GF-D8 (cell line): Measurements from ENCODE around the gene ANKMY1.
A peak's percentile ranks its signal among the peaks of the same experiment; 100 is the strongest.

Experiments used
- DNase-seq: peaks from one replicate; lab custom pipeline; 2025; lab: John Stamatoyannopoulos, UW

Gene ANKMY1

DNA sequence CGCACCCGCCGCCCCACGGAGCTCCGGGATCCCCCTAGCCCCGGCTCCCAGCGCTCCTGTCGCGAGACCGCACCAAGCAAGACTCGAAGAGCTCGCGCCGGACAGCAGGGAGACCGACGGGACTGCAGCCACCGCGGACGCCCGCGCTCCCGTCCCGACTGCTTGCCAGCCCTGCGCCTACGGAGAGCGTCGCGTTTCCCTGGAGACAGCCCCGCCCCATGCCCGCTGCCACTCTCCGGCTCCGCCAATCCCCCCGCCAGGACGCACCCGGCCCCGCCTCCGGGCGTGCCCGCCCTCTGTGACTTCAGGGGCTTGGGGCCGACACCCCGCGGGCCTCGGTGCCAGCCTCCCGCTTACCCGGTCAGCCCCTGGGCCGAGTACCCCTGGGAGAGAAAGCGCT, at the start of gene ANKMY1:
TSS of gene ANKMY1 (minus strand) at position 181 of the 400 bp plus-strand sequence. CDS start 653 bp downstream, outside the sequence.
- DNase-seq = no peak

DNA sequence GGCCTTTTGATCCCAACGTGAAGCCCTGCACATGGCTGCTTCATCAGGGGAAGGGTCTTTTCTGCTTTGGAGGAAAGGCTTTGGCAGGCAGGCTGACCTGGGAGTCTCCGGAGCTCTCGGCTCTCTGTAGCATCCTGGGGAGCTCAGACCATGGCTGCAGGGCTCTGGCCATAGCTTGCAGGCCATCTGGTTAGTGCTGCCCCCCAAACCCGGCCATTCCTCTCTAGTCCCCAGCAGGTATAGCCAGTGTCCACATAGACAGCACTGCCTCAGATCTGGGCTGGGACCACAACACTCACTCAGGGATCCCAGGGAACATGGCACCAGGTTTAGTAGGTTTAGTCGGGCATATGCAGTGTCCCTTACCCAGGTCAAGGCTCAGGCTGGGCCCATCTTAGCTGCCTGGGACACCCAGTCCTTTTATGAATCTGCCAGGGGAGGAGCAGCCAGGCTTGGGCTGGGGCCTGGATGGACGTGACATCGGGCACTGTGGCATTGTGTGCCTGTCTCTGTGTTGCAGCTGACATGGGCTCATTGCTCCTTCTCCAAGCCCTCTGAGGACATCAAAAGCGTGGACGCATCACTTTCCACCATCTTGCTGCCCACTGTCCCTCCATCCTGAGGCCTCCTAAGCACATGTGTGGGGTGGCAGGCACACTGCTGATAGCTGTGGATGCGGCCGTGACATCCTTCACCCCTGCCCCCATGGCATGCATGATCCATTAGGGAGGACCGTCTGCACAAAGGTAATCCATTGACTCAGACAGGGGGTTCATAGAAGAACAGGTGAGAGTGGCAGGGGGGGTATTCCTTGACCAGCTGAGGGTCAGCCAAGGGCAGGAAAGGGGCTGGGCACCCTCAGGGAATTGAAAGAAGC, 48.3 kb upstream of the ANKMY1 start:
- DNase-seq = no peak

DNA sequence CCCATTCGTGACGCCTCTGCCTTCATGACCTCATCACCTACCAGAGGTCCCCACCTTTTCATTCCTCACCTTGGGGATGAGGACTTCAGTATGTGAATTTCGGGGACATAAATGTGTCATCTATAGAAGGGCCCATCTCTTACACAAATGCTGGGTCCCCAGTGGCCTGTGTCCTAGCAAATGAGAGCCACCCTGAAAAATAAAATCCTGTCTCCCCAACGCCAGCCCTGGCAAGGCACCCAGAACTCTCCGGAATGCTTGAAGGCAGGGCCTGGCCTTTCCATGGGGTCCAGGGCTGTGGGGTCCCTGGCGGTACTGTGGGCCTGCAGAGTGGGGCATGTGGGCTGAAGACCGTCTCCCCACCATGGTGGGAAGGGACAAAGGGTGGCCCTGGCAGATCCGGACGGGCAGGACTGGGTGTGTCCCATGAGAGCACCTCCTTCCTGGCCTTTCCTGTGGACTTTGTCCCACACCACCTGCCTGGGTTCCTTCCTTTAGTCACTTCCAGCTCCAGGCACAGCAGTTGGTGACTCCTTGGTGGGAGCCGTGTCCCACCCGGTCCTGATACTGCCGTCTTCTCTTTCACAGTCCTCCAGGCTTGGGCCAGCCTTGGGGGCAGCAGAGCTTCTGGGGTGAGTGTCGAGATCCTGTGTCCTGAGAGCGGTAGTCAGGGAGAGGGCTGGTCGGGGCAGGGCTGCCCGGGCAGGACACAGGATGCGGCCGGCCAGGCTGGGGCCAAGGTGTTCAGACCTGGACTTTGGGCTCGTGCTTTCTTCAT, 47.3 kb upstream of the ANKMY1 start:
- no peak for DNase-seq

DNA sequence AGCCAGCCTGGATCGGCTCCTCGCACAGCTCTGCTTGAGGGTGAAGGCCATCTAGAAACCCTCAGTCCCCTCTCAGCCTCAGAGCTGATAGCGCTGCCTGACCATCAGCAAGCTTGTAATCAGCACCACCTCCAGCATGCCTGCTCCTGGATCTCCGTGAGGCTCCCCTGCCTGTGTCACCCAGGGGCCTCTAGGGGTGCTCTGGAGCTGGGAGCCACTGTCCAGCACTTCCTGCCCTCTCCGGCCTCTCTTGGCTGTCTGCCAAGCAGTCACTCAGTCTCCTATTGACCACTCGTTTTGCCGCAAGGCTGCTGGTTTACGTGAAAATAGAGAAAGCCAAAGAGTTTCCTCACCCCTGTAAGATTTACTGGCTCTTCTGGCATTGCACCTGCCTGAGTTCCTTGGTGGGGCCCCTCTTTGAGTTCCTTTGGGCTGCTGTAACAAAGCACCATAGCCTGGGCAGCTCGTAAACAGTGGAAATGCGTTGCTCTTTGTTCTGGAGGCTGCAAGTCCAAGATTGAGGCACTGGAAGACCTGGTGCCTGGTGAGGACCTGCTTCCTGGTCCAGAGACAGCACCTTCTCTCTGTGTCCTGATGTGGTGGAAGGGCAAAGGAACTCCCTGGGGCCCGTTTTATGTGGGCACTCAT, 46.6 kb upstream of the ANKMY1 start:
- peak; percentile 12 for DNase-seq

- no peak for DNase-seq
Measured at GRCh38 chr2:240603846-240604245, 46.1 kb upstream of the ANKMY1 start.

DNA sequence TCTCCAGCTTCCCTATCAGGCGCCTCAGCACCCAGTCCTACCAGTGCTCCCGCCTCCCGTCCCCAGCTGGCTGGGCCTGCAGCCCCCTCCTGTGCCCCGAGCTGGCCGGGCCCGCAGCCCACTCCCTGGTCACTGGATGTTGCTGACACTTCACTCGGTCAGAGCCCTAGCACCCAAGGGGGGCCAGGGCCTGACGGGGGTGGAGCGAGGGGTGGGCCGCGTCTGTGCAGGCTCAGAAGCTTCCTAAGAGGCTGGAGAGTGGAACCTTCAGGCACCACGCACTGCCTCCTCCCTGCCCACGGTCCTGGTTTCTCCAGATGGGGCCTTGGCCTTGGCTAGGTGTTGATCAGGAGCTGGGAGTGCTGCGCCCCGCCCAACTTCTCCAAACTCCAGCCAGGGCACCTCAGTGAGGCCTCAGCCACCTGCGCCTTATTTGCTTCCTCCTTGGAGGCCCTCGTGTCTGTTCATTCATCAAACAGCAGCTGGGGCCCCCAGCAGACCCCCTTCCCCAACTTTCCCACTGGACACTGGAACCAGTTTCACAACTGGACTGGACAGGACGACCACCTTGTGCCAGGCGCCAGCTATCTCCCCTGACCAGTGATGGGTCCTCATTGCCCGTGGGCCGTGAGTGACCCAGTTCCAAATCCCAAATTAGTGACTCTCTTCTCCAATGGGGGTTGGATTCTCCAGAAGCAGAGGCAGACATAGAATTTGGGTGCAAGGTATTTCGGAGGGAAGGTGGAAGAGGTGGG, 45.5 kb upstream of the ANKMY1 start:
- DNase-seq = no peak

DNA sequence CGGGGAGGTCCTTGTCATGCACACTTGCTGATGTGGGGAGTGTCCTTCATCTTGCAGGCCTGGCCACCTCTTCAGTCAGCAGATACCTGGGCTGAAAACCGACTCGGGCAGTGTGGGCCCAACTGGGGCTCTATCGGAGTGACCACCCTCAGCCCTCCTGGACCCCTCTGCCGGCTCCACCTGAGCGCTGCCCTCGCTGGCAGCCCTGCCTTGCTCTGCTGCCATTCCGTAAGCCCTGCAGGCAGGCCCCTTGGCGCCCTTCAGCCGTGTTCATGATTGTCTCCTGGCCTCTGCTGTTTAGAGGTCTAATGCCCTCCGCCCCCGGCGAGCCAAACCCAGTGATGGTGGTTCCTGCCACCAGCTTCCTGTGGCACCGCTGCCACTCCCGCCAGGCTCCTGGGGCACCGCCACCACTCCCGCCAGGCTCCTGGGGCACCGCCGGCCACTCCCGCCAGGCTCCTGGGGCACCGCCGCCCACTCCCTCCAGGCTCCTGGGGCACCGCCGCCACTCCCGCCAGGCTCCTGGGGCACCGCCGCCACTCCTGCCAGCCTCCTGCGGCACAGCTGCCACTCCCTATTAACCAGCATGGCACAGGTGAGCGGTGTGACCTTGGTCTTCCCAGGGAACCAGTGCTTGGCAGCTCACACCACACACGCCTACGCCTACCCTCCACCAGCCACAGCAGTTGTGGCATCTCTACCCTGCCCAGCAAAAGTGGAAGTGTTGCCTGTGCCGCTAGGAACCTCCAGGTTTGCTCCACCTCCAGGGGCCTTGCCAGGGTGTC, 44.7 kb upstream of the ANKMY1 start:
- DNase-seq = no peak

GRCh38 chr2:240601831-240602160, 44.0 kb upstream of the ANKMY1 start:
- DNase-seq = no peak

- no peak for DNase-seq
Measured at GRCh38 chr2:240601061-240601830, 43.5 kb upstream of the ANKMY1 start.

- no peak for DNase-seq
Measured at GRCh38 chr2:240600451-240600961, 42.7 kb upstream of the ANKMY1 start.

- DNase-seq = no peak
Measured at GRCh38 chr2:240599141-240599583, 41.4 kb upstream of the ANKMY1 start.

- DNase-seq = no peak
Measured at GRCh38 chr2:240598311-240598911, 40.6 kb upstream of the ANKMY1 start.

DNA sequence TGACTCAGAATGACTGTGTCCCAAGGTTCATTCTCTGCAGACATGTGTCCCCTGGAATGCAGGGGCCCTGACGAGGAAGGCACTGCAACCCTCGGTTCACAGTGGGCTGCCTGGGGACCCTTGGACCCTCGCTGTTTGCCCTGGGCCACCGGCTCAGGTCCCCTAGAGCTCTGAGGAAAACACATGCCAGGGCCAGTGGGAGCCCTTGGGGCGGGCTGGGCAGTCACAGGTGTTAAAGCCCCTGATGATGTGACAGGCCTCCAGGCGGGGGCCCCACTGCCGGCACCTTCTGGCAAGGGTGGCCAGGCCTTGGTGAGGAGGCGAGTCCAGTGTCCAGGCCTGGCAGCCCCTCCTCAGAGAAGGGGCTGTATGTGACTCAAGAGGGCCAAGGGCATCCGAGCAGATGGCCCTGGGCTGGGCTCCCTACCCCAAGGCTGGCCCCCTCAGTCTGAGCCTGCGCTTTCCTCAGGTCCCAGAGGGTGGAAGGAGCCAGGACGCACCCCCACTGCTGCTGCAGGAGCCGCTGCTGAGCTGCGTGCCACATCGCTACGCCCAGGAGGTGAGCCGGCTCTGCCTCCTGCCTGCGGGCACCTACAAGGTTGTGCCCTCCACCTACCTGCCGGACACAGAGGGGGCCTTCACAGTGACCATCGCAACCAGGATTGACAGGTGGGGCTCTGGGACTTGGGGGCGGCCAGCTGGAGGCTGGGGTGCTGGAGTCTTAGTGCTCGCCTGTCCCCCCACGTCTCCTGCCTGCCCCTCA, 39.8 kb upstream of the ANKMY1 start:
- DNase-seq = no peak

DNA sequence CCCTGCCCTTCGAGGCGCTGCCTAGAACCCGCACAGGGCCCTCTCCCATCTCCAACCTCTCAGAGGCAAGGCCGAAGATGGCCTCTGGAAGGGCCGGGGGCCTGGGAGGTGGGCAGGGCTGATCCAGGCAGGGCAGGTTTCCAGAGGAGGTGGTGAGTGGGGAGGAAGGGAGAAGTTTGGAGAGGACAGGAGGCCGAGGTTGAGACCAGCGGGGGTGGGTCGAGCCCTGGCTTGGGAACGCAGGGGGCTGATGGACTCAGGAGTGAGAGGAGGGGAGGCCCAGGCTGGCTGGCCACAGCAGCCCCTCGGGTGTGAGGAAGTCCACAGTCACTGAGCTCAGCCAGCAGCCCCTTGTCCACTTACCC, 39.2 kb upstream of the ANKMY1 start:
- DNase-seq = no peak

- no peak for DNase-seq
Measured at GRCh38 chr2:240596491-240596931, 38.7 kb upstream of the ANKMY1 start.

DNA sequence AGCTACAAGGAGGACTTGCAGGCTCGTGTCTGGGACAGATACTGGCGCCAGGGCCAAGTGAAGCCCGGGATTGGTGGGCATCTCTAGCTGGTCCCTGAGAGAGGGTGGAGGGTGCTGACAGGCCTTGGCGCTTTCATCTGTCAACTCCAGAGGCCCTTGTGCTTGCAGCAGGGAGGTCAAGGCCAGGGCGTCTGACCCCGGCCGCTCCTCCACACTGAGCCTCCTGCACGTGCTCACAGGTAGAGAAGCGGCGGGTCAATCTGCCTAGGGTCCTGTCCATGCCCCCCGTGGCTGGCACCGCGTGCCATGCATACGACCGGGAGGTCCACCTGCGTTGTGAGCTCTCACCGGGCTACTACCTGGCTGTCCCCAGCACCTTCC, 38.3 kb upstream of the ANKMY1 start:
- no peak for DNase-seq

GRCh38 chr2:240595381-240596079, 37.7 kb upstream of the ANKMY1 start:
- no peak for DNase-seq
